HepG2 (cell line): ENCODE data around the gene CIB1. TPM values are rescaled to one million over a fixed set of nuclear protein-coding genes. Genes with fewer than 3 reads are reported as not detected.

Experiments used
- ARNTL ChIP-seq: sonication (generic); formaldehyde crosslinking; IDR thresholded peaks from 2 replicates; pipeline ENCODE4 v1.4.0; 2020; ENCODE audit warnings: mild to moderate bottlenecking, missing genetic modification reagents
- ASH2L ChIP-seq: fragments of 300-600, 200-600 bp; sonication (generic); IDR thresholded peaks from 2 replicates; pipeline ENCODE4 v1.7.0; 2017; ENCODE audit warnings: low read depth, mild to moderate bottlenecking, moderate library complexity, mixed read lengths, low read length; ENCODE audit not compliant: insufficient read length
- CCDC6 ChIP-seq: sonication (generic); formaldehyde crosslinking; IDR thresholded peaks from 2 replicates; pipeline ENCODE4 v1.8.1; 2022; ENCODE audit warnings: mild to moderate bottlenecking, missing genetic modification reagents, moderate library complexity
- FOXK1 ChIP-seq: sonication (generic); formaldehyde crosslinking; IDR thresholded peaks from 2 replicates; pipeline ENCODE4 v1.4.0; 2020; ENCODE audit warnings: low read depth, missing genetic modification reagents, borderline replicate concordance
- HOXD1 ChIP-seq: sonication (generic); formaldehyde crosslinking; IDR thresholded peaks from 2 replicates; pipeline ENCODE4 v1.5.0; 2020; ENCODE audit warnings: missing genetic modification reagents
- LCORL ChIP-seq, 2 experiments: fragments of 450-650 bp in 1 of 2; sonication (generic) in 1 of 2; formaldehyde crosslinking in 1 of 2; IDR thresholded peaks; 2 replicates each; pipeline versions ENCODE4 v1.5.0 to v1.6.1; 2017 to 2020; ENCODE audit warnings: antibody characterized with exemption in 1 of 2, missing genetic modification reagents in 1 of 2
- NONO ChIP-seq, 2 experiments: fragments of 450-650 bp in 1 of 2; sonication (generic) in 1 of 2; formaldehyde crosslinking in 1 of 2; IDR thresholded peaks in 1 of 2; conservative IDR thresholded peaks in 1 of 2; 2 replicates each; pipeline versions ENCODE4 v1.6.1 to v1.8.0; 2017 to 2022; ENCODE audit warnings: mild to moderate bottlenecking in 1 of 2, missing genetic modification reagents in 1 of 2, moderate library complexity in 1 of 2
- RFXANK ChIP-seq: IDR thresholded peaks from 2 replicates; pipeline ENCODE4 v1.6.1; 2016
- SSRP1 ChIP-seq: IDR thresholded peaks from 2 replicates; pipeline ENCODE4 v1.6.1; 2016; ENCODE audit warnings: control low read depth
- ZFP1 ChIP-seq: IDR thresholded peaks from 2 replicates; pipeline ENCODE4 v1.6.1; 2016
- ZFP41 ChIP-seq: sonication (generic); formaldehyde crosslinking; IDR thresholded peaks from 2 replicates; pipeline ENCODE4 v1.4.0; 2020; ENCODE audit warnings: mild to moderate bottlenecking, missing genetic modification reagents, borderline replicate concordance
- ZNF337 ChIP-seq: sonication (generic); formaldehyde crosslinking; IDR thresholded peaks from 2 replicates; pipeline ENCODE4 v1.5.1; 2020; ENCODE audit warnings: missing genetic modification reagents, low read depth, mild to moderate bottlenecking, borderline replicate concordance
- ZNF556 ChIP-seq: sonication (generic); formaldehyde crosslinking; IDR thresholded peaks from 2 replicates; pipeline ENCODE4 v1.4.0; 2020; ENCODE audit warnings: mild to moderate bottlenecking, missing genetic modification reagents, borderline replicate concordance
- ZNF780A ChIP-seq: sonication (generic); formaldehyde crosslinking; IDR thresholded peaks from 2 replicates; pipeline ENCODE4 v1.8.0; 2022; ENCODE audit warnings: mild to moderate bottlenecking, missing genetic modification reagents, moderate library complexity
- polyA plus RNA-seq, 8 experiments: library from polyadenylated mRNA; depleted of rRNA in 3 of 8; stranded (reverse) in 7 of 8; unstranded in 1 of 8; fragments of >200 nt; fragmentation: Illumina TruSeq in 4 of 8; extraction: Trizol in 4 of 8; gene quantifications; 2 replicates each; pipeline versions ENCODE4 v1.2.1 to v1.2.3, GENCODE V29; 2011 to 2016; ENCODE audit warnings: low read depth in 4 of 8, missing spikeins in 1 of 8, mixed read lengths in 1 of 8; ENCODE audit not compliant: insufficient read depth in 1 of 8
- total RNA-seq, 5 experiments: library from RNA; depleted of rRNA; stranded (reverse); fragments of >200 nt; fragmentation: Illumina TruSeq; extraction: Trizol; gene quantifications; 2 replicates each; pipeline ENCODE4 v1.2.3, GENCODE V29; 2016; ENCODE audit warnings: low read depth in 1 of 5
- TF ChIP-seq, protein P1 (sequence below): IDR thresholded peaks from 2 replicates; pipeline ENCODE4 v1.6.1; 2018; ENCODE audit warnings: missing genetic modification reagents, mild to moderate bottlenecking, missing compliant biosample characterization
- TF ChIP-seq, protein P2 (sequence below): sonication (generic); formaldehyde crosslinking; IDR thresholded peaks from 2 replicates; pipeline ENCODE4 v1.4.0; 2020; ENCODE audit warnings: missing genetic modification reagents
- TF ChIP-seq, protein P3 (sequence below): sonication (generic); formaldehyde crosslinking; IDR thresholded peaks from 2 replicates; pipeline ENCODE4 v1.5.0; 2020; ENCODE audit warnings: missing genetic modification reagents, mild to moderate bottlenecking, borderline replicate concordance
- TF ChIP-seq, protein P4 (sequence below): sonication (generic); formaldehyde crosslinking; IDR thresholded peaks from 2 replicates; pipeline ENCODE4 v1.4.0; 2020; ENCODE audit warnings: mild to moderate bottlenecking, missing genetic modification reagents
- TF ChIP-seq, protein P5 (sequence below): sonication (generic); formaldehyde crosslinking; IDR thresholded peaks from 2 replicates; pipeline ENCODE4 v1.4.0; 2020; ENCODE audit warnings: missing genetic modification reagents; ENCODE audit errors: not compliant biosample characterization

CIB1 gene
- total and polyA plus RNA-seq, 2 of the 13 experiments (the other 11 are each of a cell fraction or from before 2014, with no cell fraction given): 38.7 to 72.7 TPM

DNA sequence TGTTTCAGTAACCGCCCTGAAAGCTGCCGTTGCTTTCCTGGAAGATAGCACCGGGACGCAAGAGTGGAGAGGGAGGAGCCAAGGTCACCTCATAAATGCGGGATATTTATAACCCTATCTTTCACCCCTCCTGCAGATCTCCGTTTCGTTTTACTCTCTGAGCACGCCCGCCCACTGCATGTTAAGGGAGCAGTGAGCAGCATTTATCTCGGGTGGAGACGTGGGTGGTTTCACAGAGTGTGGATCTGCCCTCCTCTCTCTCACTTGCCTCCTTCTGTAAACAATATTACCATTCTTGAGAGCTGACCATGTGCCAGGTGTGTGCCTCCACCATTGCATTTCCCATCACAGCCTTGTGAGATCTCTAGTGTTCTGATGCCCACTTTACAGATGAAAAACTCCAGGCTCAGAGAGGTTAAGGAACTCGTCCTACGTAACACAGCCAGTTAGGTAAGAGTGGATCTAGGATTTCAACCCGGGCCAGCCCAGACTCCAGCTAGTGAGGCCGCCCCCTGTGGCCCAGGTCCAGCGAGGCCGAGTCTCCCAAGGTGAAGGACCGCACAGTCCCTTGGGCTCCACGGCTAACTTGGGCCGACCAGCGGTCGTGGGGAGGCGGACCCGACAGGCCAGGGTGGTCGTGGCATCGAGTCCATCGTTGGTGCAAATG, 49.5 kb downstream of the CIB1 start (continued):
- TF ChIP-seq LCORL (IDR thresholded peaks at IDR 0.05): no peak
- peak; percentile 9; the same call in 1 of the 2 replicates for TF ChIP-seq LCORL (CRISPR knock-in tag; IDR thresholded peaks at IDR 0.05)
- peak; percentile 73; the same call in 1 of the 2 replicates for TF ChIP-seq ZNF337 (CRISPR knock-in tag)
- TF ChIP-seq, protein P1, sequence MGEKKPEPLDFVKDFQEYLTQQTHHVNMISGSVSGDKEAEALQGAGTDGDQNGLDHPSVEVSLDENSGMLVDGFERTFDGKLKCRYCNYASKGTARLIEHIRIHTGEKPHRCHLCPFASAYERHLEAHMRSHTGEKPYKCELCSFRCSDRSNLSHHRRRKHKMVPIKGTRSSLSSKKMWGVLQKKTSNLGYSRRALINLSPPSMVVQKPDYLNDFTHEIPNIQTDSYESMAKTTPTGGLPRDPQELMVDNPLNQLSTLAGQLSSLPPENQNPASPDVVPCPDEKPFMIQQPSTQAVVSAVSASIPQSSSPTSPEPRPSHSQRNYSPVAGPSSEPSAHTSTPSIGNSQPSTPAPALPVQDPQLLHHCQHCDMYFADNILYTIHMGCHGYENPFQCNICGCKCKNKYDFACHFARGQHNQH: no peak; the same call in 1 of the 2 replicates
- peak; percentile 63; the same call in 1 of the 2 replicates for TF ChIP-seq CCDC6 (CRISPR knock-in tag)
- TF ChIP-seq ZNF780A (CRISPR knock-in tag): 0 out of 2 replicates have a peak, but pooled peaks have one; percentile 25
- TF ChIP-seq, protein P2, sequence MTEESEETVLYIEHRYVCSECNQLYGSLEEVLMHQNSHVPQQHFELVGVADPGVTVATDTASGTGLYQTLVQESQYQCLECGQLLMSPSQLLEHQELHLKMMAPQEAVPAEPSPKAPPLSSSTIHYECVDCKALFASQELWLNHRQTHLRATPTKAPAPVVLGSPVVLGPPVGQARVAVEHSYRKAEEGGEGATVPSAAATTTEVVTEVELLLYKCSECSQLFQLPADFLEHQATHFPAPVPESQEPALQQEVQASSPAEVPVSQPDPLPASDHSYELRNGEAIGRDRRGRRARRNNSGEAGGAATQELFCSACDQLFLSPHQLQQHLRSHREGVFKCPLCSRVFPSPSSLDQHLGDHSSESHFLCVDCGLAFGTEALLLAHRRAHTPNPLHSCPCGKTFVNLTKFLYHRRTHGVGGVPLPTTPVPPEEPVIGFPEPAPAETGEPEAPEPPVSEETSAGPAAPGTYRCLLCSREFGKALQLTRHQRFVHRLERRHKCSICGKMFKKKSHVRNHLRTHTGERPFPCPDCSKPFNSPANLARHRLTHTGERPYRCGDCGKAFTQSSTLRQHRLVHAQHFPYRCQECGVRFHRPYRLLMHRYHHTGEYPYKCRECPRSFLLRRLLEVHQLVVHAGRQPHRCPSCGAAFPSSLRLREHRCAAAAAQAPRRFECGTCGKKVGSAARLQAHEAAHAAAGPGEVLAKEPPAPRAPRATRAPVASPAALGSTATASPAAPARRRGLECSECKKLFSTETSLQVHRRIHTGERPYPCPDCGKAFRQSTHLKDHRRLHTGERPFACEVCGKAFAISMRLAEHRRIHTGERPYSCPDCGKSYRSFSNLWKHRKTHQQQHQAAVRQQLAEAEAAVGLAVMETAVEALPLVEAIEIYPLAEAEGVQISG: no peak; the same call in 1 of the 2 replicates
- 0 out of 2 replicates have a peak, but pooled peaks have one; percentile 14 for TF ChIP-seq FOXK1 (CRISPR knock-in tag)
- no peak for TF ChIP-seq ZFP1 (CRISPR knock-in tag)
- TF ChIP-seq NONO (IDR thresholded peaks at IDR 0.05): no peak
- peak; percentile 68; the same call in 1 of the 2 replicates for TF ChIP-seq NONO (CRISPR knock-in tag; conservative IDR thresholded peaks at IDR 0.05)
- TF ChIP-seq ARNTL (CRISPR knock-in tag): peak; percentile 70; the same call in 1 of the 2 replicates
- TF ChIP-seq RFXANK (CRISPR knock-in tag): no peak
- TF ChIP-seq, protein P3, sequence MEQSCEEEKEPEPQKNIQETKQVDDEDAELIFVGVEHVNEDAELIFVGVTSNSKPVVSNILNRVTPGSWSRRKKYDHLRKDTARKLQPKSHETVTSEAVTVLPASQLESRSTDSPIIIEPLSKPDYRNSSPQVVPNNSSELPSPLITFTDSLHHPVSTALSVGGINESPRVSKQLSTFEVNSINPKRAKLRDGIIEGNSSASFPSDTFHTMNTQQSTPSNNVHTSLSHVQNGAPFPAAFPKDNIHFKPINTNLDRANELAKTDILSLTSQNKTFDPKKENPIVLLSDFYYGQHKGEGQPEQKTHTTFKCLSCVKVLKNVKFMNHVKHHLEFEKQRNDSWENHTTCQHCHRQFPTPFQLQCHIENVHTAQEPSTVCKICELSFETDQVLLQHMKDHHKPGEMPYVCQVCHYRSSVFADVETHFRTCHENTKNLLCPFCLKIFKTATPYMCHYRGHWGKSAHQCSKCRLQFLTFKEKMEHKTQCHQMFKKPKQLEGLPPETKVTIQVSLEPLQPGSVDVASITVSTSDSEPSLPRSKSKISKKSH (CRISPR knock-in tag): no peak
- TF ChIP-seq ZNF556: peak; percentile 86; the same call in 1 of the 2 replicates
- TF ChIP-seq ASH2L: peak; percentile 52
- TF ChIP-seq HOXD1 (CRISPR knock-in tag): no peak
- peak; percentile 65; the same call in 1 of the 2 replicates for TF ChIP-seq SSRP1 (CRISPR knock-in tag)
- TF ChIP-seq ZFP41 (CRISPR knock-in tag): peak; percentile 13; the same call in 1 of the 2 replicates
- TF ChIP-seq, protein P4, sequence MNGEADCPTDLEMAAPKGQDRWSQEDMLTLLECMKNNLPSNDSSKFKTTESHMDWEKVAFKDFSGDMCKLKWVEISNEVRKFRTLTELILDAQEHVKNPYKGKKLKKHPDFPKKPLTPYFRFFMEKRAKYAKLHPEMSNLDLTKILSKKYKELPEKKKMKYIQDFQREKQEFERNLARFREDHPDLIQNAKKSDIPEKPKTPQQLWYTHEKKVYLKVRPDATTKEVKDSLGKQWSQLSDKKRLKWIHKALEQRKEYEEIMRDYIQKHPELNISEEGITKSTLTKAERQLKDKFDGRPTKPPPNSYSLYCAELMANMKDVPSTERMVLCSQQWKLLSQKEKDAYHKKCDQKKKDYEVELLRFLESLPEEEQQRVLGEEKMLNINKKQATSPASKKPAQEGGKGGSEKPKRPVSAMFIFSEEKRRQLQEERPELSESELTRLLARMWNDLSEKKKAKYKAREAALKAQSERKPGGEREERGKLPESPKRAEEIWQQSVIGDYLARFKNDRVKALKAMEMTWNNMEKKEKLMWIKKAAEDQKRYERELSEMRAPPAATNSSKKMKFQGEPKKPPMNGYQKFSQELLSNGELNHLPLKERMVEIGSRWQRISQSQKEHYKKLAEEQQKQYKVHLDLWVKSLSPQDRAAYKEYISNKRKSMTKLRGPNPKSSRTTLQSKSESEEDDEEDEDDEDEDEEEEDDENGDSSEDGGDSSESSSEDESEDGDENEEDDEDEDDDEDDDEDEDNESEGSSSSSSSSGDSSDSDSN: peak; percentile 52; the same call in 1 of the 2 replicates
- TF ChIP-seq, protein P5, sequence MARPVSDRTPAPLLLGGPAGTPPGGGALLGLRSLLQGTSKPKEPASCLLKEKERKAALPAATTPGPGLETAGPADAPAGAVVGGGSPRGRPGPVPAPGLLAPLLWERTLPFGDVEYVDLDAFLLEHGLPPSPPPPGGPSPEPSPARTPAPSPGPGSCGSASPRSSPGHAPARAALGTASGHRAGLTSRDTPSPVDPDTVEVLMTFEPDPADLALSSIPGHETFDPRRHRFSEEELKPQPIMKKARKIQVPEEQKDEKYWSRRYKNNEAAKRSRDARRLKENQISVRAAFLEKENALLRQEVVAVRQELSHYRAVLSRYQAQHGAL: no peak
